GM12874 (cell line): ENCODE results near the gene DDX51.

Experiments used
- CTCF ChIP-seq: IDR thresholded peaks from 2 replicates; pipeline ENCODE4 v1.5.1; 2011; ENCODE audit warnings: low read depth, mild to moderate bottlenecking, control low read depth, low read length, moderate library complexity; ENCODE audit not compliant: insufficient read depth

DDX51 gene

GRCh38 chr12:132144115-132144809 is at the start of gene DDX51, which contains the start of gene NOC4L:
Gene DDX51 (minus strand): TSS chr12:132144319. CDS start chr12:132144296, 23 bp downstream.
Gene NOC4L (plus strand): TSS chr12:132144457. CDS start chr12:132144489, 32 bp downstream.
- no peak for TF ChIP-seq CTCF

- no peak for TF ChIP-seq CTCF
Measured at GRCh38 chr12:132191715-132192553, 47.8 kb upstream of the DDX51 start.

- TF ChIP-seq CTCF, result no peak
Measured at GRCh38 chr12:132190834-132191500, 46.8 kb upstream of the DDX51 start.

GRCh38 chr12:132190012-132190755 is 46.1 kb upstream of the DDX51 start:
- TF ChIP-seq CTCF, result no peak

- no peak for TF ChIP-seq CTCF
Measured at GRCh38 chr12:132189378-132190011, 45.4 kb upstream of the DDX51 start.

- no peak for TF ChIP-seq CTCF
Measured at GRCh38 chr12:132188916-132189325, 44.8 kb upstream of the DDX51 start.
